Stimulated activated CD8-positive, alpha-beta memory T cell treated with anti-CD3 and anti-CD28 coated beads, Interleukin-7, amount 100 ng/mL, for 24 hours (primary cell): ENCODE measurements around the gene IGSF10.

Experiments used
- DNase-seq: peaks from one replicate; pipeline ENCODE4 v3.0.0-alpha.2; 2020; ENCODE audit warnings: low read depth

The IGSF10 gene

DNA sequence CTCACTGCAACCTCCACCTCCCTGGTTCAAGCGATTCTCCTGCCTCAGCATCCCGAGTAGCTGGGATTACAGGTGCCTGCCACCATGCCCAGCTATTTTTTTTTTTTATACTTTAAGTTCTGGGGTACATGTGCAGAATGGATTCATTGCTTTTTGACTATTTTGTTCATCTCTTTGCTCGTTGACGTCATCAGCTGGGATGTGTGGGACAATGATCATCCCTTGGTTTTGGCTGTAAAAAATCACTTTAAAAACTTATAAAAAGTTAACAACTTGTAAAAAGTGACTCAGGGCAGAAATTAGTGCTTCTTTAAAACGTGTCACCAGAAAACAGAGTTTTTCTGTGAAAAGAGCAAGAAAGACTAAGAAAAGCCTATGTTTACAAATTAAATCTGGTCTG, 37.8 kb downstream of the IGSF10 start:
- no peak for DNase-seq

DNA sequence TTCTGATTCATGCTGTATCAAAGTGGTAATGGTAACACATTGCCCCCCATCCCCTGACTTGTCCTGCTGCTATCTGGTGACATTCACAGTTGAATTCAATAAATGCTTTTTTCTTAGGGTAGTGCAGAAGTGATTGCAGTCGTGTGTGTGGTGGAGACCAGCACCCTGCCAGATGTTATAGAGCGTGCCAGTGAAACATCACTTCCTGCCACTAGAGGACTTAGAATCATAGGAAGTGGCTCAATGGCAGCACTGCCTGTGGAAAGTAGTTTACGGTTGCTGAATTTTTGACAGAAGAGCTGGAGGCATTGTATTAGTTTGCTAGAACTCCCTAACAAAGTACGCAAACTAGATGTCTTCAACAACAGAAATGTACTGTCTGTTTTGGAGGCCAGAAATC, 38.9 kb downstream of the IGSF10 start:
- DNase-seq, result no peak

DNA sequence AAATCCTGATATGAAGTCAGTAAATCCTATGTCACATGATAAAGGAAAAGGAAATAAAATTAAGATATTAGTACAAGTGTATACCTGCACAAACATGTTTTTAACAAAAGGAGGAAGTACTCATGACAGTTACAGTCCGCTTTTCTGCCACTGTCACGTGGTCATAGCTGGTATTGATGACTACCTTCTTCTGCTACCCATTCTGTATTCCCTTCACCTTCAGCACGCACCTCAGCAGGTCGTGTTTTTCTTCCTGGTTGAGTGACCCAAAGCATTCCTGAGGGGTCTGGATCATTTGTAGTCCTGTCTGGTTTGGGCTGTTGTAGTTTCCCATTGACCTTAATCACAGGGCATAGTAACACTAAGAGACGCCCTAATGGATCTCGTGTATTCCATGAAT, 41.1 kb downstream of the IGSF10 start:
- DNase-seq, result no peak

DNA sequence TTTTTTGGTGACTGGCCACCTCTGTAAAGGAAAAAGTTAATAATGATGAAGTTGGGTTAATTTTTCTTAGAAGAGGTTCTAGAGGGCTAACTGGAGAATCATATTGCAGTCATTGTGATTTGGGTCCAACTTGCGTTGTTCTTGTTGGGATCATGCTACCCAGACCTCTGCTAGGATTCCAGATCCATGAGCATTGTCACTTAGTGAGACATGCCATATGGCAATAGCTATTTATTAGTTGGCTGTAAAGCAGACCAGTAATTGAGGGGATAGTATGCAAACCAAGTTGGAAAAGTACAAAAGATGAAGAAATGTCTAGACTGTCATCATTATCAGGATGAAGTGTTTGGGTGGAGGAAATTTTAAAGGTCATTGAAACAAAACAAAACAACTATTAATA, 45.6 kb downstream of the IGSF10 start:
- DNase-seq, result no peak

DNA sequence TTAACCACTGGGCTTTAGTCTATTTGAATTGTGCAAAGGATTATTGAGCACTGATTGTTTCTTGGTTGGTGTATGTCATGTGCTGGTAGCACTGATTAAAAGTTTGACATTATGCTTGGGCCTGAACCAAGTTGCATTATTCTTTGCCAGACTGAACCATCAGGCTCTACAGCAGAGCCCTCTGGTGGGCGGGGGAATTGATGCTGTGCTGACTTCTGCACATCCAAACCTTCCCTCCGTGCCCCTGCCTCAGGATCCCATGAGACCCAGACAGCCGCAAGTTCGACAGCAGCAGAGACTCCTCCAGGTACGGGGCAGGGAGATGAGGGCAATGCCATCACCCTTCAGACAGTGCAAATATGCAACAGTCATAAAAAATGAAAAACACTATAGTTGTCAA, 47.9 kb downstream of the IGSF10 start:
- DNase-seq, result no peak
